ENCODE results near the gene BZW1.

The BZW1 gene

GRCh38 chr2:200777275-200777674, 34.4 kb upstream of the BZW1 start:
- H3K4me1 ChIP-seq (ENCODE audit: control insufficient read depth, insufficient read depth, low read length) = peaks cover 13% of the 10 kb centered on the region
- no peaks in the 10 kb centered on the region for H3K36me3 ChIP-seq (ENCODE audit: control insufficient read depth, insufficient read depth, low read length, severe bottlenecking)
- no peak overlapping the region for H3K9ac ChIP-seq (ENCODE audit: low read length)
- no peaks in the 10 kb centered on the region for H3K27me3 ChIP-seq (replicated peaks; ENCODE audit: control insufficient read depth, insufficient read depth, low read length)
- DNase-seq (ENCODE audit: low read depth) = no peak
- no peaks in the 10 kb centered on the region for H3K9me3 ChIP-seq (ENCODE audit: control insufficient read depth, low read length)
- no peak overlapping the region for H3K4me3 ChIP-seq (ENCODE audit: low read length)

- Histone ChIP-seq H3K4me1 (ENCODE audit: control insufficient read depth, insufficient read depth, low read length) (peaks cover 13% of the 10 kb centered on the region), H3K9ac (ENCODE audit: low read length) (peak overlapping the region; percentile 38), H3K9me3 (ENCODE audit: control insufficient read depth, low read length) (no peaks in the 10 kb centered on the region), H3K36me3 (ENCODE audit: control insufficient read depth, insufficient read depth, low read length, severe bottlenecking) (no peaks in the 10 kb centered on the region), H3K4me3 (ENCODE audit: low read length) (peak overlapping the region; percentile 54), H3K27me3 (replicated peaks; ENCODE audit: control insufficient read depth, insufficient read depth, low read length) (no peaks in the 10 kb centered on the region)
- DNase-seq (ENCODE audit: low read depth) = peak; percentile 49
Observed at GRCh38 chr2:200778038-200778437, 33.7 kb upstream of the BZW1 start.

GRCh38 chr2:200779214-200779613, 32.5 kb upstream of the BZW1 start:
- Histone ChIP-seq H3K4me1 (ENCODE audit: control insufficient read depth, insufficient read depth, low read length) (peaks cover 13% of the 10 kb centered on the region), H3K4me3 (ENCODE audit: low read length) (no peak overlapping the region), H3K9ac (ENCODE audit: low read length) (no peak overlapping the region), H3K27me3 (replicated peaks; ENCODE audit: control insufficient read depth, insufficient read depth, low read length) (no peaks in the 10 kb centered on the region), H3K36me3 (ENCODE audit: control insufficient read depth, insufficient read depth, low read length, severe bottlenecking) (no peaks in the 10 kb centered on the region), H3K9me3 (ENCODE audit: control insufficient read depth, low read length) (no peaks in the 10 kb centered on the region)
- DNase-seq (ENCODE audit: low read depth) = no peak

GRCh38 chr2:200781616-200782015, 30.1 kb upstream of the BZW1 start:
- no peak for DNase-seq (ENCODE audit: low read depth)
- Histone ChIP-seq H3K9ac (ENCODE audit: low read length) (no peak overlapping the region), H3K4me1 (ENCODE audit: control insufficient read depth, insufficient read depth, low read length) (peaks cover 20% of the 10 kb centered on the region), H3K9me3 (ENCODE audit: control insufficient read depth, low read length) (no peaks in the 10 kb centered on the region), H3K27me3 (replicated peaks; ENCODE audit: control insufficient read depth, insufficient read depth, low read length) (no peaks in the 10 kb centered on the region), H3K36me3 (ENCODE audit: control insufficient read depth, insufficient read depth, low read length, severe bottlenecking) (no peaks in the 10 kb centered on the region), H3K4me3 (ENCODE audit: low read length) (no peak overlapping the region)

GRCh38 chr2:200782251-200782650, 29.5 kb upstream of the BZW1 start:
- peak; percentile 66 for DNase-seq (ENCODE audit: low read depth)
- no peak overlapping the region for H3K9ac ChIP-seq (ENCODE audit: low read length)
- peaks cover 27% of the 10 kb centered on the region for H3K4me1 ChIP-seq (ENCODE audit: control insufficient read depth, insufficient read depth, low read length)
- H3K36me3 ChIP-seq (ENCODE audit: control insufficient read depth, insufficient read depth, low read length, severe bottlenecking) = no peaks in the 10 kb centered on the region
- H3K9me3 ChIP-seq (ENCODE audit: control insufficient read depth, low read length) = no peaks in the 10 kb centered on the region
- no peaks in the 10 kb centered on the region for H3K27me3 ChIP-seq (replicated peaks; ENCODE audit: control insufficient read depth, insufficient read depth, low read length)
- H3K4me3 ChIP-seq (ENCODE audit: low read length) = no peak overlapping the region

GRCh38 chr2:200784215-200784614, 27.5 kb upstream of the BZW1 start:
- Histone ChIP-seq H3K4me1 (ENCODE audit: control insufficient read depth, insufficient read depth, low read length) (peaks cover 29% of the 10 kb centered on the region), H3K9me3 (ENCODE audit: control insufficient read depth, low read length) (no peaks in the 10 kb centered on the region), H3K4me3 (ENCODE audit: low read length) (no peak overlapping the region), H3K9ac (ENCODE audit: low read length) (no peak overlapping the region), H3K27me3 (replicated peaks; ENCODE audit: control insufficient read depth, insufficient read depth, low read length) (no peaks in the 10 kb centered on the region), H3K36me3 (ENCODE audit: control insufficient read depth, insufficient read depth, low read length, severe bottlenecking) (no peaks in the 10 kb centered on the region)
- DNase-seq (ENCODE audit: low read depth) = no peak

GRCh38 chr2:200786423-200786822, 25.3 kb upstream of the BZW1 start:
- peaks cover 34% of the 10 kb centered on the region for H3K4me1 ChIP-seq (ENCODE audit: control insufficient read depth, insufficient read depth, low read length)
- no peaks in the 10 kb centered on the region for H3K9me3 ChIP-seq (ENCODE audit: control insufficient read depth, low read length)
- H3K36me3 ChIP-seq (ENCODE audit: control insufficient read depth, insufficient read depth, low read length, severe bottlenecking) = no peaks in the 10 kb centered on the region
- DNase-seq (ENCODE audit: low read depth) = peak; percentile 53
- peak overlapping the region; percentile 2 for H3K4me3 ChIP-seq (ENCODE audit: low read length)
- peak overlapping the region; percentile 46 for H3K9ac ChIP-seq (ENCODE audit: low read length)
- no peaks in the 10 kb centered on the region for H3K27me3 ChIP-seq (replicated peaks; ENCODE audit: control insufficient read depth, insufficient read depth, low read length)

GRCh38 chr2:200786826-200787225, 24.9 kb upstream of the BZW1 start:
- DNase-seq (ENCODE audit: low read depth) = peak; percentile 70
- Histone ChIP-seq H3K27me3 (replicated peaks; ENCODE audit: control insufficient read depth, insufficient read depth, low read length) (no peaks in the 10 kb centered on the region), H3K9ac (ENCODE audit: low read length) (peak overlapping the region; percentile 46), H3K36me3 (ENCODE audit: control insufficient read depth, insufficient read depth, low read length, severe bottlenecking) (no peaks in the 10 kb centered on the region), H3K4me1 (ENCODE audit: control insufficient read depth, insufficient read depth, low read length) (peaks cover 34% of the 10 kb centered on the region), H3K4me3 (ENCODE audit: low read length) (peak overlapping the region; percentile 2), H3K9me3 (ENCODE audit: control insufficient read depth, low read length) (no peaks in the 10 kb centered on the region)

- H3K9ac ChIP-seq (ENCODE audit: low read length) = peak overlapping the region; percentile 1
- peak overlapping the region; percentile 2 for H3K4me3 ChIP-seq (ENCODE audit: low read length)
- H3K36me3 ChIP-seq (ENCODE audit: control insufficient read depth, insufficient read depth, low read length, severe bottlenecking) = no peaks in the 10 kb centered on the region
- peaks cover 34% of the 10 kb centered on the region for H3K4me1 ChIP-seq (ENCODE audit: control insufficient read depth, insufficient read depth, low read length)
- DNase-seq (ENCODE audit: low read depth) = peak; percentile 85
- H3K9me3 ChIP-seq (ENCODE audit: control insufficient read depth, low read length) = no peaks in the 10 kb centered on the region
- H3K27me3 ChIP-seq (replicated peaks; ENCODE audit: control insufficient read depth, insufficient read depth, low read length) = no peaks in the 10 kb centered on the region
Observed at GRCh38 chr2:200787351-200788120, 24.2 kb upstream of the BZW1 start.

GRCh38 chr2:200788121-200788718, 23.5 kb upstream of the BZW1 start:
- Histone ChIP-seq H3K9ac (ENCODE audit: low read length) (peak overlapping the region; percentile 65), H3K36me3 (ENCODE audit: control insufficient read depth, insufficient read depth, low read length, severe bottlenecking) (no peaks in the 10 kb centered on the region), H3K4me3 (ENCODE audit: low read length) (no peak overlapping the region), H3K9me3 (ENCODE audit: control insufficient read depth, low read length) (no peaks in the 10 kb centered on the region), H3K27me3 (replicated peaks; ENCODE audit: control insufficient read depth, insufficient read depth, low read length) (no peaks in the 10 kb centered on the region), H3K4me1 (ENCODE audit: control insufficient read depth, insufficient read depth, low read length) (peaks cover 34% of the 10 kb centered on the region)
- peak; percentile 46 for DNase-seq (ENCODE audit: low read depth)

GRCh38 chr2:200790185-200790584, 21.5 kb upstream of the BZW1 start:
- H3K4me3 ChIP-seq (ENCODE audit: low read length) = no peak overlapping the region
- H3K9ac ChIP-seq (ENCODE audit: low read length) = no peak overlapping the region
- H3K4me1 ChIP-seq (ENCODE audit: control insufficient read depth, insufficient read depth, low read length) = peaks cover 40% of the 10 kb centered on the region
- no peaks in the 10 kb centered on the region for H3K9me3 ChIP-seq (ENCODE audit: control insufficient read depth, low read length)
- no peaks in the 10 kb centered on the region for H3K27me3 ChIP-seq (replicated peaks; ENCODE audit: control insufficient read depth, insufficient read depth, low read length)
- no peaks in the 10 kb centered on the region for H3K36me3 ChIP-seq (ENCODE audit: control insufficient read depth, insufficient read depth, low read length, severe bottlenecking)
- DNase-seq (ENCODE audit: low read depth) = no peak
